A673 (cell line): ENCODE data around the gene MOSPD3.

Experiments
- EZH2 ChIP-seq: fragments of 200-600 bp; sonication (generic); IDR thresholded peaks from 2 replicates; pipeline ENCODE4 v1.6.1; 2017; ENCODE audit warnings: borderline replicate concordance, low read depth, mild to moderate bottlenecking, mixed read lengths, antibody characterized with exemption, low read length; ENCODE audit not compliant: poor library complexity, severe bottlenecking
- TF ChIP-seq, protein P1 (sequence below): fragments of 300-800, 200-600 bp; sonication (generic); conservative IDR thresholded peaks from 2 replicates; pipeline ENCODE4 v1.5.1; 2017; ENCODE audit warnings: low read depth, mild to moderate bottlenecking, antibody characterized with exemption, low read length, moderate library complexity, mixed read lengths

GRCh38 chr7:100642534-100642907 lies 30.2 kb downstream of the MOSPD3 start:
- TF ChIP-seq, protein P1, sequence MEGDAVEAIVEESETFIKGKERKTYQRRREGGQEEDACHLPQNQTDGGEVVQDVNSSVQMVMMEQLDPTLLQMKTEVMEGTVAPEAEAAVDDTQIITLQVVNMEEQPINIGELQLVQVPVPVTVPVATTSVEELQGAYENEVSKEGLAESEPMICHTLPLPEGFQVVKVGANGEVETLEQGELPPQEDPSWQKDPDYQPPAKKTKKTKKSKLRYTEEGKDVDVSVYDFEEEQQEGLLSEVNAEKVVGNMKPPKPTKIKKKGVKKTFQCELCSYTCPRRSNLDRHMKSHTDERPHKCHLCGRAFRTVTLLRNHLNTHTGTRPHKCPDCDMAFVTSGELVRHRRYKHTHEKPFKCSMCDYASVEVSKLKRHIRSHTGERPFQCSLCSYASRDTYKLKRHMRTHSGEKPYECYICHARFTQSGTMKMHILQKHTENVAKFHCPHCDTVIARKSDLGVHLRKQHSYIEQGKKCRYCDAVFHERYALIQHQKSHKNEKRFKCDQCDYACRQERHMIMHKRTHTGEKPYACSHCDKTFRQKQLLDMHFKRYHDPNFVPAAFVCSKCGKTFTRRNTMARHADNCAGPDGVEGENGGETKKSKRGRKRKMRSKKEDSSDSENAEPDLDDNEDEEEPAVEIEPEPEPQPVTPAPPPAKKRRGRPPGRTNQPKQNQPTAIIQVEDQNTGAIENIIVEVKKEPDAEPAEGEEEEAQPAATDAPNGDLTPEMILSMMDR: no peak
- no peak for TF ChIP-seq EZH2
